Endothelial cell of umbilical vein (primary cell): ENCODE results near the gene ST8SIA2. TPM values are rescaled to one million over a fixed set of nuclear protein-coding genes. Genes with fewer than 3 reads are reported as not detected.
A peak's percentile ranks its signal among the peaks of the same experiment; 100 is the strongest.

Source experiments
- BruUV-seq: library from RNA; stranded (reverse); fragments of 400-500 nt; replicated peaks from 2 replicates; lab custom pipeline; 2021; lab: Mats Ljungman, UMichigan
- CTCF ChIA-PET: fragments of 300-600, 350-600 bp; sonication (Branson Sonifier 250); formaldehyde crosslinking; loops from one replicate; lab custom pipeline; 2021; ENCODE audit warnings: antibody characterized with exemption, inconsistent platforms; lab: Charles Lee
- POLR2A ChIA-PET: fragments of 300-600, 350-600 bp; sonication (Branson Sonifier 250); formaldehyde crosslinking; loops from one replicate; lab custom pipeline; 2021; ENCODE audit warnings: antibody characterized with exemption, inconsistent platforms; lab: Charles Lee
- DNase-seq: peaks from one replicate; pipeline ENCODE4 v3.0.0-alpha.2; 2011; ENCODE audit warnings: low read depth, low spot score
- FAIRE-seq: peaks from 2 replicates; lab custom pipeline; 2011; peaks lifted over from hg19 to GRCh38; lab: Jason Lieb, UNC
- H2AFZ ChIP-seq: 2 replicates; pipeline ENCODE4 v1.6.0; 2012; ENCODE audit warnings: low read depth, low read length, control low read depth, inconsistent platforms
- H3K27ac ChIP-seq: 2 replicates; pipeline ENCODE4 v1.5.1; 2011; ENCODE audit warnings: low read depth, mild to moderate bottlenecking, control low read depth, low read length, moderate library complexity; ENCODE audit not compliant: insufficient read depth
- H3K27me3 ChIP-seq, 2 experiments: 2 replicates each; pipeline versions ENCODE4 v1.6.0 to v1.6.1; 2011; ENCODE audit warnings: low read length in 2 of 2, mixed read lengths in 1 of 2; ENCODE audit not compliant: control insufficient read depth in 2 of 2, insufficient read depth in 2 of 2
- H3K36me3 ChIP-seq, 2 experiments: 2 replicates in 1 of 2; 3 replicates in 1 of 2; pipeline ENCODE4 v1.5.1; 2011; ENCODE audit warnings: low read length in 2 of 2, mild to moderate bottlenecking in 1 of 2, moderate library complexity in 1 of 2; ENCODE audit not compliant: control insufficient read depth in 2 of 2, insufficient read depth in 2 of 2; ENCODE audit errors: extremely low read depth in 1 of 2
- H3K4me1 ChIP-seq: 3 replicates; pipeline ENCODE4 v1.5.1; 2011; ENCODE audit warnings: mild to moderate bottlenecking, low read length; ENCODE audit not compliant: control insufficient read depth, insufficient read depth; ENCODE audit errors: extremely low read depth
- H3K4me2 ChIP-seq: 2 replicates; pipeline ENCODE4 v1.6.1; 2011; ENCODE audit warnings: low read length, control low read depth, mixed read lengths; ENCODE audit not compliant: insufficient read depth
- H3K4me3 ChIP-seq, 3 experiments: fragments of 200-600 bp in 1 of 3; sonication (generic), shearing (Covaris generic) in 1 of 3; replicated peaks in 1 of 3; 2 replicates each; pipeline ENCODE4 v1.5.1; 2011 to 2016; ENCODE audit warnings: control low read depth in 3 of 3, low read length in 3 of 3, mild to moderate bottlenecking in 2 of 3, inconsistent platforms in 1 of 3, low read depth in 1 of 3, moderate library complexity in 1 of 3; ENCODE audit not compliant: insufficient read depth in 1 of 3
- H3K79me2 ChIP-seq: 2 replicates; pipeline ENCODE4 v1.6.0; 2012; ENCODE audit warnings: low read length, inconsistent platforms; ENCODE audit not compliant: control insufficient read depth, insufficient read depth
- H3K9ac ChIP-seq: replicated peaks from 2 replicates; pipeline ENCODE3; 2011; ENCODE audit warnings: low read length, control low read depth; ENCODE audit not compliant: insufficient read depth; ENCODE audit errors: extremely low read depth
- H3K9me1 ChIP-seq: replicated peaks from 3 replicates; pipeline ENCODE4 v1.6.0; 2011; ENCODE audit warnings: mild to moderate bottlenecking, low read length; ENCODE audit not compliant: control insufficient read depth, insufficient read depth; ENCODE audit errors: extremely low read depth
- H3K9me3 ChIP-seq: replicated peaks from 2 replicates; pipeline ENCODE4 v1.5.1; 2012; ENCODE audit warnings: low read length, inconsistent platforms; ENCODE audit not compliant: control insufficient read depth, insufficient read depth
- H4K20me1 ChIP-seq: replicated peaks from 2 replicates; pipeline ENCODE3; 2011; ENCODE audit warnings: mild to moderate bottlenecking, low read length; ENCODE audit not compliant: control insufficient read depth, insufficient read depth; ENCODE audit errors: extremely low read depth
- FOS ChIP-seq: IDR thresholded peaks from 2 replicates; pipeline ENCODE4 v1.6.1; 2011; ENCODE audit warnings: mild to moderate bottlenecking, low read length, moderate library complexity, borderline replicate concordance; ENCODE audit not compliant: insufficient read depth
- GATA2 ChIP-seq: IDR thresholded peaks from 2 replicates; pipeline ENCODE4 v1.7.0; 2011; ENCODE audit warnings: low read depth, mild to moderate bottlenecking, moderate library complexity, mixed read lengths, low read length; ENCODE audit not compliant: insufficient read length, insufficient read depth
- JUN ChIP-seq: IDR thresholded peaks from 2 replicates; pipeline ENCODE4 v1.6.1; 2011; ENCODE audit warnings: borderline replicate concordance, low read depth; ENCODE audit not compliant: insufficient read length, insufficient read depth
- POLR2AphosphoS5 ChIP-seq: IDR thresholded peaks from 2 replicates; pipeline ENCODE4 v1.6.1; 2012; ENCODE audit warnings: low read depth, mild to moderate bottlenecking, control low read depth, low read length, moderate library complexity; ENCODE audit not compliant: insufficient read depth
- dilution Hi-C: fragments of 300-500 bp; cut with MboI; formaldehyde crosslinking; loops from one replicate; pipeline ENCODE4 v1.15.0; 2019; ENCODE audit warnings: low sequenced_read_pairs; ENCODE audit not compliant: extremely low pct_ligation_motif_present
- intact Hi-C: fragments of 100-400 bp; cut with micrococcal nuclease; formaldehyde crosslinking; loops from one replicate; pipeline ENCODE4 v1.10.0; 2022
- polyA plus RNA-seq, 4 experiments: library from polyadenylated mRNA; depleted of rRNA in 3 of 4; stranded (reverse) in 3 of 4; unstranded in 1 of 4; fragments of >200 nt; gene quantifications; 2 replicates each; pipeline versions ENCODE4 v1.2.1 to v1.2.3, GENCODE V29; 2011 to 2012; ENCODE audit warnings: missing spikeins in 1 of 4
- total RNA-seq: library from RNA; stranded (reverse); gene quantifications from 2 replicates; pipeline ENCODE4 v1.2.3, GENCODE V29; 2021
- TF ChIP-seq, protein P1 (sequence below), 2 donors: IDR thresholded peaks; 1 replicate in 1 of 2; 2 replicates in 1 of 2; pipeline ENCODE4 v1.5.1; 2011; ENCODE audit warnings: low read length in 2 of 2, mild to moderate bottlenecking in 2 of 2, moderate library complexity in 2 of 2, control low read depth in 1 of 2, inconsistent platforms in 1 of 2, low read depth in 1 of 2; ENCODE audit not compliant: insufficient read depth in 1 of 2; ENCODE audit errors: extremely low read depth in 1 of 2
- TF ChIP-seq, protein P2 (sequence below): IDR thresholded peaks from 2 replicates; pipeline ENCODE4 v1.6.1; 2011; ENCODE audit not compliant: insufficient read depth, insufficient read length

ST8SIA2 gene
- total and polyA plus RNA-seq, 2 donors (not counting 3 experiments of a cell fraction or from before 2014, with no cell fraction given): 0.35 to 0.46 TPM

DNA sequence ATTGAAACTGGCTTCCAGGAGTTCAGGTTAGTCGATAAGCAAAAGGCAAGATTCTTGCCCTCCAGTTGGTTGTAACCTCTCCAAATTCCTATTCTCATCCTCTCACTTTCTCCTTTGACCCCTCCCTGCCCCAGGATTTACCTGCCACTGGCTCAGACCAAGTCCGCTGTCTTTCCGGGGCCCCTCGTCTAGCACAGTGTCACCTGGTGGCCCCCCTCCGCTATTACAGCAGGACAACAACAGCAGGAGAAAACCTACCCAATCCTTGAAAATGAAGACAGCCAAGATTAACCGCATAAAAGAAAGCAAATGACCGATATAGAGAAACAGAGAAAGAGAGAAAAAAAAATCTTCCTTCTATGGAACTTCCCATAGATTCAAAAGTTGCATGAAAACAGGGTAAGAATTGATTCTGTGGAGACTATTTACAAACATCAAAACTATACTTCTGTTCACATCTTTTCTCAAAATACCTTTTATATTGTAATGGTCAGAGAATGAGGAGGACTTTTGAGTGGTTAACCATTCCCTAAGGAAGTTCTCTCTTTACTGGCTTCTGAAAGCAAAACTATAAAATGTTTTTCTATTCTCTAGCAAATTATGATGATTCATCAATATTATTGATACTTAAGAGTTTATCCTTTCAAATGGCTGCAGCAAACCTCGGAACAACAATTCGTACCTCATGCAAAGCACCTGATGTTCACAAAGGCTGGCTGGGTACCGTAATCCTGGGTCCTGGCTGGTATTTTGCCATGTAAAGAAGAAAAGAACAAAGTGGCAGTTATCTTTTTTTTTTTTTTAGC, 10.0 kb upstream of the ST8SIA2 start:
- Histone ChIP-seq H3K4me1 (no peaks in the 10 kb centered on the region), H3K4me3 (no peak overlapping the region), H3K27me3 (no peaks in the 10 kb centered on the region), H3K9ac (no peak overlapping the region), H4K20me1 (no peaks in the 10 kb centered on the region), H3K79me2 (no peaks in the 10 kb centered on the region), H3K4me2 (no peak overlapping the region), H2AFZ (no peak overlapping the region), H3K36me3 (no peaks in the 10 kb centered on the region), H3K9me1 (no peaks in the 10 kb centered on the region), H3K27ac (no peak overlapping the region), H3K9me3 (no peaks in the 10 kb centered on the region)
- BruUV-seq: no TSS peak
- no peak for TF ChIP-seq GATA2
- TF ChIP-seq, protein P1, sequence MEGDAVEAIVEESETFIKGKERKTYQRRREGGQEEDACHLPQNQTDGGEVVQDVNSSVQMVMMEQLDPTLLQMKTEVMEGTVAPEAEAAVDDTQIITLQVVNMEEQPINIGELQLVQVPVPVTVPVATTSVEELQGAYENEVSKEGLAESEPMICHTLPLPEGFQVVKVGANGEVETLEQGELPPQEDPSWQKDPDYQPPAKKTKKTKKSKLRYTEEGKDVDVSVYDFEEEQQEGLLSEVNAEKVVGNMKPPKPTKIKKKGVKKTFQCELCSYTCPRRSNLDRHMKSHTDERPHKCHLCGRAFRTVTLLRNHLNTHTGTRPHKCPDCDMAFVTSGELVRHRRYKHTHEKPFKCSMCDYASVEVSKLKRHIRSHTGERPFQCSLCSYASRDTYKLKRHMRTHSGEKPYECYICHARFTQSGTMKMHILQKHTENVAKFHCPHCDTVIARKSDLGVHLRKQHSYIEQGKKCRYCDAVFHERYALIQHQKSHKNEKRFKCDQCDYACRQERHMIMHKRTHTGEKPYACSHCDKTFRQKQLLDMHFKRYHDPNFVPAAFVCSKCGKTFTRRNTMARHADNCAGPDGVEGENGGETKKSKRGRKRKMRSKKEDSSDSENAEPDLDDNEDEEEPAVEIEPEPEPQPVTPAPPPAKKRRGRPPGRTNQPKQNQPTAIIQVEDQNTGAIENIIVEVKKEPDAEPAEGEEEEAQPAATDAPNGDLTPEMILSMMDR (IDR thresholded peaks at IDR 0.05; ENCODE audit: extremely low read depth in 1 of 2, insufficient read depth in 1 of 2, low read depth in 1 of 2, low read length in 2 of 2): peak; percentile 51 to 57
- TF ChIP-seq, protein P2, sequence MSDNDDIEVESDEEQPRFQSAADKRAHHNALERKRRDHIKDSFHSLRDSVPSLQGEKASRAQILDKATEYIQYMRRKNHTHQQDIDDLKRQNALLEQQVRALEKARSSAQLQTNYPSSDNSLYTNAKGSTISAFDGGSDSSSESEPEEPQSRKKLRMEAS: no peak
- no peak for TF ChIP-seq JUN
- TF ChIP-seq POLR2AphosphoS5: no peak
- TF ChIP-seq FOS: no peak
- dilution Hi-C loops (no loop called here), intact Hi-C loops (loop anchor here (1.0 kb wide), 1 partner anchor 286 kb away; no protein-coding TSS in a partner anchor)
- POLR2A ChIA-PET: no interaction called here
- FAIRE-seq: no peak
- no peak for DNase-seq
- CTCF ChIA-PET: interaction anchor here (1.2 kb wide), 1 partner anchor 13 kb away, joined by 3 read pairs; no protein-coding TSS in a partner anchor
